Non-pigmented ciliary epithelial cell (primary cell): ENCODE measurements around the gene LRRC1.

Experiments used
- DNase-seq: peaks from one replicate; pipeline ENCODE4 v3.0.0-alpha.2; 2010; ENCODE audit warnings: low read depth

Gene LRRC1

DNA sequence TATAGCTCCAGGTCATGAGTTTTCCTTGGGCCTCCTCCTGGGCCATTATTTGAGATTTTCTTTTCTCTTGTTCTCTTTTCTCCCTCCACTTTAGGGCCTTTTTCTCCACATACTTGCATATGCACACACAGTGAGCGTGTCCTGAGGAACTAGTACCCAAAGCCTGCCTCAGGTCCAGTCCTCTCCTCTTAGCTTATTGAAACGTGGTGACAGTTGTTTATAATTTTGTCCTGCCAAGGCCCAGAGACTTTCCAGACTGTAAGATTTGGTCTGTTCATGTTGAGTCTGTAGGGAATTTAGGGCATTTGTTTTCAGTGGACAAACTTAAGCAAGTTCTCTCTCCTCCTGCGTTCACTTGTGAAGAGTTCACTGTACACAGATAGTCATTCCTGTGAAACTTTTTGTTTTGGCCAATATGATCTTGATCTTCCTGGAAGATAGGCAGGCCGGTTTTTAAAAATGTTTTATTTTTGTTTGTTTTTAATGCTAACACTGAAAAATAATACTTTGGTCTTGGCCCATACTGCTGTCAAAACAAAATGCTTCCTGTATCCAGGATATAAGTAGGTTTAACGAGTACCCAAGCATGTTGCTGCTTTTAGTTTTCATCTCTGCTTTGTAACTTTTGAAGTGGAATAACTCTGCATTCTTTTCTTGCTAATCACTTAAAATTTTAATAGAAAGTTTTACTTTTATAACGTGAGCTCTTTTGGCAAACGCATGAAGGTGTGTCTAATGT, 20.7 kb downstream of the LRRC1 start:
- DNase-seq = no peak

DNA sequence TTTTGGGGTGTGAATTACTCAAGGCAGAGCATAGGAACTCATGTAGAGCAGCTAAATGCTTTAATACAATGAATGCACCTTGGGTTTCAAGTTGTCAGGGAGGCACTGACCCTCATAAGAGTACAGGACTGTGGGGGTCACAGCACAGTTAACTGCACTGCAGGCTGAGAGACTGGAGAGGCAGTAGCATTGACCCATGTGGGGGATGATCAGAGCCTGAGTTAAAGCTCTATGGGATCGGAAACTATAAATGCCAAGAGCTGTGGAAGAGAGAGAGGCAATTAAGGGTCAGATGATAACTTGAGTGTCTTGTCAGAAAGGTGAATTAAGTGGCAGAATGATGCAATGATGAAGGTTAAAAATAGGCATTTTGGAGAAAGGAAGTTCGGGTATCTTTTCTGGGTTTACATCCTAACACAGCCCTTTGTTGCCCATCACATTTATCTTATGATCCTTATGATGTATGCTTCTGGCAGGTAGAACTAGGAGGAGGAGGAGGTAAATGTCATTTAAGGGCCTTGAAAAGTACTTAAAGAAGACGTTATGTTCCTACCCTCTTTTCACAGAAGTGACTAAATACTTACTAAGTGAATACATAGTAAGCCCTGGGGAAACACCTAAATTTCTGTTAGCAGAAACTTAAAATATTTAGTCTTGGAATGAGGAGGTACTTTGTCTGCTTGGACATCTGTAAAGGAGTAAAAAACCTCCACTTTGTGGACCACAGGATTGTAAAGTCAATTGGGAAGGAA, 24.2 kb downstream of the LRRC1 start:
- no peak for DNase-seq

DNA sequence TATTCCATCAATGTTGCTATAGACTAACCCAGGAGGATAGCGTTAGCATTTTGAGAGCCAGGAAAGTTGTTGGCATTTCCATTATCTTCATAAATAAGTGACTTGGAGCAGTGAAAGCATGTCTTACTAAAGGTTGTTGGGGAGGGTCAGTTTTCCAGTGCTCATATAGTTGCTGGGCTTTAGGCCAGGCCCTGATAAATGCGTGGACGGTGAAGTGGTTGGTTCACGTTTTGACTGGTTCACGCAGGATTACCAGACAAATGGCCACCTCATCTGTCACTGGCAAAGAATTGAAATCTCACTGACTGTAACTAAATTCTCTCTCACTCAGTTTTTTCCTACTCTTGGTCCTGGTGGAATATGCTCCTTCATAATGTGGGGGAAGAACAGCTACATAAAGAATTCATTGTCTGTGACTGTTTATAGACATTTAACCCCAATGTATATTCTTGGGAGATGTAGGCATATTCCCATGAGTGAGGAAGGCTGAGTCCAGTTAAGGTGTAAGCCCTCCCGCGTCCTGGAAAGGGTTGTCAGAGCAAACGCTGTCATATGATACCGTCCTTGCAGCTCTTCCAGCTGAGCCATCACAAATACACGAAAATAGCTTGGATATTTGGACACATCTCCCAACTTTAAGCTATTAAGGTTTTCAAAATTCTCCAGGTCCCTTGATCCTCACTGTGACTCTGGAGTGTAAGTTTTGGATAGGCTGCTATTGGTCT, 27.8 kb downstream of the LRRC1 start:
- no peak for DNase-seq

DNA sequence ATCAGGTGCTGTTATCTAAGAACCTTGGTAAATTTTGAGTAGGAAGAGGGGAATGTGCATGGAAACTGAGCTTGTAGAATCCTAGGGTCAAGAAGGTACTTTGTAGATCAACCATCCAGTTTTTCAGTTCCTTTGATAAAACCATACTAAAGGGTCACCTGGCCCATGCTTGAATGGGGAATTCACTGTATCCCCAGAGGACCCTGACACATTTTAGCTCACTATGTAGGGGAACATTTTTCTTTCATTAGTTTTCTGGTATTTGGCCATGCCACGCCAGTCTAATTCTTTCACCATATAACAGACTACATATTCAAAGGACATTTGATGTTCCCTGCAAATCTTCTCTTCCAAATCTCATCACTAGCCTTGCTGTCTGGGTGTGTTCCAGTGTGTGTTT, 29.9 kb downstream of the LRRC1 start:
- no peak for DNase-seq

- no peak for DNase-seq
These were observed 30.9 kb downstream of the LRRC1 start for GRCh38 chr6:53825532-53826321.

DNA sequence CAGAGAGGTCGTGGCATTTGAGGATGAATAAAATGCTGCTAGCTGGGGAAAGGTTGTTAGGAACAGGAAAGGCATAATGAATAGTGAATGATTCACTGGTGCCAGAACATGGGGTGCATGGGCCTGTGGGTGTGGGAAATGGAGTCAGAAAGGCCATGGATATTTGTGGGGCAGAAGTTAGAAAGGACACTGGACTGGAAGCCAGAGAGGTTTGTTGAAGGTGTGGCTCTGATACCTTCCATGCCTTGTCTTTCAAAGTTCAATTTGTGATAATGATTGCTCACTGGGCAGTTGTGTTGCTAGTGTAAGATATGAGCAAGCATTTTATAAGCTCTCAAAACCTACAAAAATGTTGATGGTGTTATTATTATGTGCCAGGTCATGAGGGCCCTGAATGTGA, 32.7 kb downstream of the LRRC1 start:
- DNase-seq = no peak

DNA sequence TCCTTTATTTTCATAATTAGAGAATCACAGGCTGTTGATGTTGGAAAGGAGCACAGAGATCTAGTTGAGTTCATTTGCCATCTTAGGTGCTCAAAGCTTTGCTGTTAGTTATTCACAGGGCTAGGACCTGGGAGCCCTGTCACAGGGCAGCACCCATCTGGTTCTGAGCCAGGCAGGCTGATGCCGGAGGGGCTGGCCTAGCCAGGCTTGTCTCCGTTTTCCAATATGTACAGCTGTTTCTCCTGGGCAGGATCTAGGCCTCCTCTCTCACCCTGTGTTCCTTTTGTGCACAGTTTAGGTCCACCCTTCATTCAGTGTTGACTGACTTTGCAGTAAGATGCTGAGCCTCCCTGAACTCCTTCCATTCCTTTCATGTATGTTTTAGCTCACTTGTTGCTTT, 33.4 kb downstream of the LRRC1 start:
- DNase-seq = no peak

DNA sequence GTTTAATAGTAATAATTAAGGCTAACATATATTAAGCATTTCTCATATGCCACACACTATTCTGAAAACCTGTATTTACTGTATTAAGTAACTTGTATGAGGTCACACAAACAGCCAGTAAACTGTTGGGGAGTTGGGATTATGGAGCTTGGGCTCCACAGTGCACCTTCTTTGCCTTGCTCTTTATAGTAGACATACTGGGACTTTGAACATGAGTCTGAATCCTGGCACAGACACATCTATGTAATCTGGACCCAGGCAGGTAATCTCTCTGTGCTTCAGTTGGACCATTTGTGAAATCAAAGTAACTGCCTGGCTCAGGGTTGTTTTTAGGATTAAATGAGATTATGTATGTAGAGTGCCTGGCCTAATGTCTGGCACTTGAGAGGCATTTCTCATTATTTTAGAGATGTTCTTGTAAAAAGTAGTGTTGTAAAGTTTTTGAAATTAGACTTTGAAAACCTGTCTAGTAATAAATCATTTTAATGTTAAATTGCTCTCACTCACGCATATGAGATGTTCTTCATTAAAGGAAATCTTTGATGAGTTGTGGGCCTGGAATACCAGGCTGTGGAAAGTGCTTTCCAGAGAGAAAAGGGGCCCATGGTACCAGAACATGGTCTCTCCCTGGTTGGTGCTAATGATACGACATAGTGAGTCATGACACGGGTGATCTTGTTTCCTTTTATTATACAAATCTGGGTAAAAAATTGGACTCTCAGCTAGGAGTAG, 34.3 kb downstream of the LRRC1 start:
- no peak for DNase-seq

GRCh38 chr6:53829698-53830221, 35.0 kb downstream of the LRRC1 start:
- no peak for DNase-seq

GRCh38 chr6:53830366-53830765, 35.6 kb downstream of the LRRC1 start:
- DNase-seq = no peak

- DNase-seq = no peak
These were observed 36.5 kb downstream of the LRRC1 start for GRCh38 chr6:53831081-53831869.

- DNase-seq = no peak
These were observed 37.3 kb downstream of the LRRC1 start for GRCh38 chr6:53831936-53832660.

GRCh38 chr6:53833155-53833554, 38.4 kb downstream of the LRRC1 start:
- no peak for DNase-seq

- no peak for DNase-seq
These were observed 39.3 kb downstream of the LRRC1 start for GRCh38 chr6:53834132-53834531.

GRCh38 chr6:53837865-53838769, 43.3 kb downstream of the LRRC1 start:
- DNase-seq = no peak

DNA sequence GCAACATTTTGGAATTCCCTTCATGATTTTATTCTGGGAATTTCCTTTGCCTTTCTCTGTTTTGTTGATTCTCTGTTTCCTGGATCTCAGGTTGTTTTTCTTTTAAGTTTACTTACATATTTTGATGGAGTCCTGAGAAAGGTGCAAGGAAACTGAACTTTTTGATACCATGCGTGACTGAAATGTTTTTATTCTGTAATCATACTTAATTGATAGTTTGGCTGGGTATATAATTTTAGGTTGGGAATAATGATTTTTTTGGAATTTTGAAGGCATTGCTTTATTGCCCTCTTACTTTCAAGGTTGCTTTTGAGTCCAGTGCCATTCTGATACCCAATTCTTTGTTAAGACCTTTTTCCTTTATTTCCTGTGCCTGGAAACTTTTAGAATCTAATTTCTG, 45.2 kb downstream of the LRRC1 start:
- no peak for DNase-seq

- no peak for DNase-seq
These were observed 50.7 kb downstream of the LRRC1 start for GRCh38 chr6:53845280-53846195.

DNA sequence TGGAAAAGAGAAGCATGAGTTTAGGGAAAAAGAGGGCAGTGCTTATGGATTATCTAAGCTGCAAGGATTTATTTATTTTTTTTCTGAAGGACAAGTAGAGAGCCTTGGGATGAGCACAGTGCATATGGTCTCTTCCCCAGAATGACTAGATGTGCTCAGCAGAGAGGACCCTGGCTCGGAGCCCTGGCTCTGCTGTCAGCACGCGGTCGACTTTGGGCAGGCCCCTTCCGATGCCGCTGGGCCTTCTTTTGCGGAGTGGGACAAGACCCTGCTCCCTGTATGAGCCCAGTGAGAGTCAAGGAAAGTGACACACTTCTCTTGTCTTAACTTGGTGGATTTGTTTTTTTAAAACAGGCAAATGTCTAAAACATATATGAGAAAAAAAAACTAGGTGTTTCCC, 51.4 kb downstream of the LRRC1 start:
- no peak for DNase-seq
